Heart left ventricle (tissue), 13 donors: ENCODE measurements around the gene NISCH.

ENCODE experiments used
- POLR2A ChIP-seq, 2 donors: fragments of 450-650 bp; IDR thresholded peaks; one replicate each; pipeline ENCODE4 v1.6.1; 2017; ENCODE audit warnings: antibody characterized with exemption in 2 of 2, mild to moderate bottlenecking in 2 of 2, moderate library complexity in 2 of 2
- TF ChIP-seq, protein P1 (sequence below), 12 donors: fragments of 200-600 bp; sonication (generic) in 4 of 12; IDR thresholded peaks; one replicate each; pipeline versions ENCODE4 v1.5.0 to v1.8.0; 2018 to 2022; ENCODE audit warnings: antibody characterized with exemption in 12 of 12, mild to moderate bottlenecking in 5 of 12
- donor health status: ischemic (EF 13 %, LVEDD 7.1; RV severe dilation, severe dysfunction).
- donor health status: DM: no; HTN: yes; CAD: no.
- donor health status: DM: no; HTN: no; CAD: no.
- donor health status: ischemic (EF 25% LVEDD 6.9; RV normal size, moderate dysfunction).
- donor health status: ischemic (EF 25% LVEDD 5.7; RV mildly dilated, moderate dysfunction).
- donor health status: ischemic (EF 35%, LVEDD 5.7; RV mildly dilated, moderate dysfunction).
- donor health status: nonischemic (EF 11% LVEDD 7.7; RV severe dilation, severe dysfunction).
- donor health status: DM: yes; HTN: yes; CAD: no.
- donor health status: PGD.
- donor health status: ischemic (EF 29% LVEDD 5.4; RV normal size, mild dysfunction).
- donor health status: nonischemic (EF 23%, LVEDD 6.1; RV moderate dilation, normal function).

- TF ChIP-seq, protein P1, sequence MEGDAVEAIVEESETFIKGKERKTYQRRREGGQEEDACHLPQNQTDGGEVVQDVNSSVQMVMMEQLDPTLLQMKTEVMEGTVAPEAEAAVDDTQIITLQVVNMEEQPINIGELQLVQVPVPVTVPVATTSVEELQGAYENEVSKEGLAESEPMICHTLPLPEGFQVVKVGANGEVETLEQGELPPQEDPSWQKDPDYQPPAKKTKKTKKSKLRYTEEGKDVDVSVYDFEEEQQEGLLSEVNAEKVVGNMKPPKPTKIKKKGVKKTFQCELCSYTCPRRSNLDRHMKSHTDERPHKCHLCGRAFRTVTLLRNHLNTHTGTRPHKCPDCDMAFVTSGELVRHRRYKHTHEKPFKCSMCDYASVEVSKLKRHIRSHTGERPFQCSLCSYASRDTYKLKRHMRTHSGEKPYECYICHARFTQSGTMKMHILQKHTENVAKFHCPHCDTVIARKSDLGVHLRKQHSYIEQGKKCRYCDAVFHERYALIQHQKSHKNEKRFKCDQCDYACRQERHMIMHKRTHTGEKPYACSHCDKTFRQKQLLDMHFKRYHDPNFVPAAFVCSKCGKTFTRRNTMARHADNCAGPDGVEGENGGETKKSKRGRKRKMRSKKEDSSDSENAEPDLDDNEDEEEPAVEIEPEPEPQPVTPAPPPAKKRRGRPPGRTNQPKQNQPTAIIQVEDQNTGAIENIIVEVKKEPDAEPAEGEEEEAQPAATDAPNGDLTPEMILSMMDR (IDR thresholded peaks at IDR 0.05), result no peak
- no peak for TF ChIP-seq POLR2A (IDR thresholded peaks at IDR 0.05)
These were observed 39.0 kb downstream of the NISCH start for GRCh38 chr3:52494445-52494844.
